Activated CD4-positive, alpha-beta memory T cell treated with anti-CD3 and anti-CD28 coated beads for 36 hours (primary cell): ENCODE results near the gene PROC. TPM values are rescaled to one million over a fixed set of nuclear protein-coding genes. Genes with fewer than 3 reads are reported as not detected.

Experiments
- CTCF ChIA-PET: fragments of 350-600 bp; sonication (Branson Sonifier 250); formaldehyde crosslinking; loops from one replicate; lab custom pipeline; 2021; ENCODE audit warnings: antibody characterized with exemption, inconsistent platforms; lab: Charles Lee
- POLR2A ChIA-PET: fragments of 350-600 bp; sonication (Branson Sonifier 250); formaldehyde crosslinking; loops from one replicate; lab custom pipeline; 2021; ENCODE audit warnings: antibody characterized with exemption; lab: Charles Lee
- DNase-seq: peaks from one replicate; pipeline ENCODE4 v3.0.0-alpha.2; 2020
- H3K27ac Mint-ChIP-seq: one replicate; pipeline ENCODE4 v1.8.0; 2021; ENCODE audit warnings: mixed read lengths
- H3K27me3 Mint-ChIP-seq: one replicate; pipeline ENCODE4 v1.8.0; 2021; ENCODE audit warnings: mixed read lengths
- H3K36me3 Mint-ChIP-seq: one replicate; pipeline ENCODE4 v1.8.0; 2021; ENCODE audit warnings: mixed read lengths
- H3K4me1 Mint-ChIP-seq: one replicate; pipeline ENCODE4 v1.8.0; 2021; ENCODE audit warnings: low read depth, mixed read lengths
- H3K4me3 Mint-ChIP-seq: one replicate; pipeline ENCODE4 v1.8.0; 2021; ENCODE audit warnings: mild to moderate bottlenecking, mixed read lengths
- H3K9me3 Mint-ChIP-seq: one replicate; pipeline ENCODE4 v1.8.0; 2021; ENCODE audit warnings: mixed read lengths
- intact Hi-C: fragments of 100-400 bp; cut with micrococcal nuclease; formaldehyde crosslinking; loops from one replicate; pipeline ENCODE4 v1.15.1; 2023
- total RNA-seq, 2 experiments: library from RNA; stranded (reverse); gene quantifications; one replicate each; pipeline ENCODE4 v1.2.3, GENCODE V29; 2021

The PROC gene
- not detected for total RNA-seq

GRCh38 chr2:127418300-127419111, at the start of gene PROC:
Gene PROC, plus strand, starts transcription at chr2:127418427. Its CDS starts 1,516 bp downstream, at chr2:127419943.
- ChIA-PET POLR2A (no interaction called here), CTCF (interaction anchor here (1.3 to 1.6 kb wide), 2 partner anchors 28 to 61 kb away, joined by 4 to 9 read pairs; no protein-coding TSS in a partner anchor)
- Mint-ChIP-seq H3K36me3 (no peaks in the 10 kb centered on the region), H3K27me3 (peaks cover 34% of the 10 kb centered on the region), H3K9me3 (no peaks in the 10 kb centered on the region), H3K4me1 (peaks cover 22% of the 10 kb centered on the region), H3K27ac (no peak within 1 kb of the TSS), H3K4me3 (no peak within 1 kb of the TSS)
- no peak for DNase-seq
- intact Hi-C loops: no loop called here

GRCh38 chr2:127370010-127370409, 48.2 kb upstream of the PROC start:
- Mint-ChIP-seq H3K4me1 (peaks cover 31% of the 10 kb centered on the region), H3K36me3 (peaks cover 26% of the 10 kb centered on the region), H3K27me3 (no peaks in the 10 kb centered on the region), H3K9me3 (peaks cover 39% of the 10 kb centered on the region), H3K4me3 (no peak overlapping the region), H3K27ac (no peak overlapping the region)
- no peak for DNase-seq
- intact Hi-C loops: no loop called here
- CTCF ChIA-PET: no interaction called here
- POLR2A ChIA-PET: no interaction called here

GRCh38 chr2:127371037-127371436, 47.2 kb upstream of the PROC start:
- intact Hi-C loops: no loop called here
- peaks cover 44% of the 10 kb centered on the region for H3K9me3 Mint-ChIP-seq
- no peaks in the 10 kb centered on the region for H3K27me3 Mint-ChIP-seq
- no peak overlapping the region for H3K27ac Mint-ChIP-seq
- H3K4me1 Mint-ChIP-seq: peaks cover 24% of the 10 kb centered on the region
- H3K4me3 Mint-ChIP-seq: no peak overlapping the region
- CTCF ChIA-PET: no interaction called here
- peaks cover 32% of the 10 kb centered on the region for H3K36me3 Mint-ChIP-seq
- no peak for DNase-seq
- POLR2A ChIA-PET: no interaction called here

GRCh38 chr2:127373362-127374083, 44.7 kb upstream of the PROC start:
- no peak overlapping the region for H3K27ac Mint-ChIP-seq
- peaks cover 37% of the 10 kb centered on the region for H3K36me3 Mint-ChIP-seq
- intact Hi-C loops: no loop called here
- peaks cover 47% of the 10 kb centered on the region for H3K9me3 Mint-ChIP-seq
- H3K4me3 Mint-ChIP-seq: no peak overlapping the region
- no peak for DNase-seq
- no peaks in the 10 kb centered on the region for H3K27me3 Mint-ChIP-seq
- ChIA-PET POLR2A (interaction anchor here (1.2 kb wide), 1 partner anchor 9 kb away, joined by 4 read pairs; no protein-coding TSS in a partner anchor), CTCF (no interaction called here)
- H3K4me1 Mint-ChIP-seq: peaks cover 23% of the 10 kb centered on the region

GRCh38 chr2:127376257-127376656, 42.0 kb upstream of the PROC start:
- no peak for DNase-seq
- no peak overlapping the region for H3K4me3 Mint-ChIP-seq
- POLR2A ChIA-PET: no interaction called here
- no peaks in the 10 kb centered on the region for H3K27me3 Mint-ChIP-seq
- no peak overlapping the region for H3K27ac Mint-ChIP-seq
- peaks cover 25% of the 10 kb centered on the region for H3K36me3 Mint-ChIP-seq
- CTCF ChIA-PET: interaction anchor here (0.8 to 1.2 kb wide), 3 partner anchors 11 to 179 kb away, joined by 3 read pairs; no protein-coding TSS in a partner anchor
- peaks cover 42% of the 10 kb centered on the region for H3K4me1 Mint-ChIP-seq
- peaks cover 31% of the 10 kb centered on the region for H3K9me3 Mint-ChIP-seq
- intact Hi-C loops: no loop called here

GRCh38 chr2:127377262-127377661, 41.0 kb upstream of the PROC start:
- intact Hi-C loops: no loop called here
- ChIA-PET CTCF (interaction anchor here (0.6 to 1.4 kb wide), 2 partner anchors 34 to 102 kb away, joined by 4 read pairs; no protein-coding TSS in a partner anchor), POLR2A (no interaction called here)
- peaks cover 50% of the 10 kb centered on the region for H3K4me1 Mint-ChIP-seq
- H3K27me3 Mint-ChIP-seq: no peaks in the 10 kb centered on the region
- DNase-seq: no peak
- no peak overlapping the region for H3K4me3 Mint-ChIP-seq
- H3K9me3 Mint-ChIP-seq: peaks cover 26% of the 10 kb centered on the region
- no peak overlapping the region for H3K27ac Mint-ChIP-seq
- H3K36me3 Mint-ChIP-seq: peaks cover 19% of the 10 kb centered on the region

GRCh38 chr2:127378720-127379119, 39.5 kb upstream of the PROC start:
- CTCF ChIA-PET: interaction anchor here (1.2 kb wide), 1 partner anchor 13 kb away, joined by 4 read pairs; no protein-coding TSS in a partner anchor
- H3K4me1 Mint-ChIP-seq: peaks cover 61% of the 10 kb centered on the region
- DNase-seq: no peak
- H3K9me3 Mint-ChIP-seq: peaks cover 17% of the 10 kb centered on the region
- no peak overlapping the region for H3K4me3 Mint-ChIP-seq
- H3K27me3 Mint-ChIP-seq: no peaks in the 10 kb centered on the region
- intact Hi-C loops: loop anchor here (2.0 kb wide), 1 partner anchor 24 kb away; no protein-coding TSS in a partner anchor
- POLR2A ChIA-PET: no interaction called here
- H3K27ac Mint-ChIP-seq: no peak overlapping the region
- H3K36me3 Mint-ChIP-seq: peaks cover 19% of the 10 kb centered on the region

GRCh38 chr2:127379712-127380355, 38.4 kb upstream of the PROC start:
- DNase-seq: no peak
- peaks cover 13% of the 10 kb centered on the region for H3K36me3 Mint-ChIP-seq
- H3K27ac Mint-ChIP-seq: peak overlapping the region; percentile 9
- H3K4me1 Mint-ChIP-seq: peaks cover 62% of the 10 kb centered on the region
- no peaks in the 10 kb centered on the region for H3K27me3 Mint-ChIP-seq
- POLR2A ChIA-PET: no interaction called here
- intact Hi-C loops: loop anchor here (2.0 kb wide), 1 partner anchor 25 kb away; no protein-coding TSS in a partner anchor
- peaks cover 8% of the 10 kb centered on the region for H3K9me3 Mint-ChIP-seq
- no peak overlapping the region for H3K4me3 Mint-ChIP-seq
- CTCF ChIA-PET: interaction anchor here (1.2 to 1.7 kb wide), 2 partner anchors 14 to 24 kb away, joined by 4 to 5 read pairs; no protein-coding TSS in a partner anchor

- Mint-ChIP-seq H3K36me3 (peaks cover 4% of the 10 kb centered on the region), H3K4me1 (peaks cover 78% of the 10 kb centered on the region), H3K9me3 (no peaks in the 10 kb centered on the region), H3K27me3 (no peaks in the 10 kb centered on the region), H3K27ac (no peak overlapping the region), H3K4me3 (no peak overlapping the region)
- DNase-seq: no peak
- POLR2A ChIA-PET: no interaction called here
- CTCF ChIA-PET: no interaction called here
- intact Hi-C loops: no loop called here
Measured at GRCh38 chr2:127381762-127382161, 36.5 kb upstream of the PROC start.

GRCh38 chr2:127382831-127383230, 35.4 kb upstream of the PROC start:
- Mint-ChIP-seq H3K9me3 (no peaks in the 10 kb centered on the region), H3K4me3 (no peak overlapping the region), H3K27me3 (no peaks in the 10 kb centered on the region), H3K4me1 (peaks cover 77% of the 10 kb centered on the region), H3K36me3 (peaks cover 2% of the 10 kb centered on the region), H3K27ac (no peak overlapping the region)
- intact Hi-C loops: no loop called here
- DNase-seq: no peak
- ChIA-PET CTCF (no interaction called here), POLR2A (no interaction called here)

- peaks cover 2% of the 10 kb centered on the region for H3K36me3 Mint-ChIP-seq
- POLR2A ChIA-PET: interaction anchor here (0.6 kb wide), 1 partner anchor 80 kb away, joined by 3 read pairs; no protein-coding TSS in a partner anchor
- peaks cover 78% of the 10 kb centered on the region for H3K4me1 Mint-ChIP-seq
- intact Hi-C loops: no loop called here
- H3K9me3 Mint-ChIP-seq: no peaks in the 10 kb centered on the region
- no peak overlapping the region for H3K4me3 Mint-ChIP-seq
- H3K27me3 Mint-ChIP-seq: no peaks in the 10 kb centered on the region
- H3K27ac Mint-ChIP-seq: no peak overlapping the region
- no peak for DNase-seq
- CTCF ChIA-PET: no interaction called here
Measured at GRCh38 chr2:127384529-127384928, 33.7 kb upstream of the PROC start.
